ENCODE measurements around the gene ALDH16A1. TPM values are rescaled to one million over a fixed set of nuclear protein-coding genes. Genes with fewer than 3 reads are reported as not detected.

The ALDH16A1 gene
- total and polyA plus RNA-seq, 2 donors (not counting 3 experiments of a cell fraction or from before 2014, with no cell fraction given): 27.6 to 33.2 TPM

DNA sequence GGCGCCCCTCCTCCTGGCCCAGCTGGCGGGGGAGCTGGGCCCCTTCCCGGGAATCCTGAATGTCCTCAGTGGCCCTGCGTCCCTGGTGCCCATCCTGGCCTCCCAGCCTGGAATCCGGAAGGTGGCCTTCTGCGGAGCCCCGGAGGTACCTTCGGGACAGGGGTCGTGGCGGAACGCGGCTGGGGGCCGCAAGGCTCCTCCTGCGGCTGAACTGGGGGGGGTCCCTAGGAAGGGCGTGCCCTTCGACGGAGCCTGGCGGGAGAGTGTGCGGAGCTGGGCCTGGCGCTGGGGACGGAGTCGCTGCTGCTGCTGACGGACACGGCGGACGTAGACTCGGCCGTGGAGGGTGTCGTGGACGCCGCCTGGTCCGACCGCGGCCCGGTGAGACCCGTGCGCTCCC is 8.6 kb downstream of the ALDH16A1 start:
- CTCF ChIA-PET: no interaction called here
- Histone ChIP-seq H3K36me3 (ENCODE audit: control insufficient read depth in 2 of 2, extremely low read depth in 1 of 2, insufficient read depth in 2 of 2, low read length in 2 of 2) (peaks cover 0 to 8% of the 10 kb centered on the region in 2 experiments), H3K9me3 (replicated peaks; ENCODE audit: control insufficient read depth, insufficient read depth, low read length) (no peaks in the 10 kb centered on the region), H3K4me2 (ENCODE audit: insufficient read depth, low read length) (no peak overlapping the region), H3K9ac (replicated peaks; ENCODE audit: extremely low read depth, insufficient read depth, low read length) (no peak overlapping the region), H3K4me1 (ENCODE audit: control insufficient read depth, extremely low read depth, insufficient read depth, low read length) (no peaks in the 10 kb centered on the region), H3K4me3 (replicated peaks in 1 of 3; ENCODE audit: insufficient read depth in 1 of 3, low read depth in 1 of 3, low read length in 3 of 3) (no peak overlapping the region), H3K9me1 (replicated peaks; ENCODE audit: control insufficient read depth, extremely low read depth, insufficient read depth, low read length) (no peaks in the 10 kb centered on the region), H2AFZ (ENCODE audit: low read depth, low read length) (no peak overlapping the region), H3K27me3 (ENCODE audit: control insufficient read depth in 2 of 2, insufficient read depth in 2 of 2, low read length in 2 of 2) (no peaks in the 10 kb centered on the region), H4K20me1 (replicated peaks; ENCODE audit: control insufficient read depth, extremely low read depth, insufficient read depth, low read length) (no peaks in the 10 kb centered on the region), H3K27ac (ENCODE audit: insufficient read depth, low read depth, low read length) (no peak overlapping the region), H3K79me2 (ENCODE audit: control insufficient read depth, insufficient read depth, low read length) (no peaks in the 10 kb centered on the region)
- intact Hi-C loops (cut with micrococcal nuclease) (no loop called here), dilution Hi-C loops (cut with MboI; ENCODE audit: extremely low pct_ligation_motif_present, low sequenced_read_pairs) (no loop called here)
- no peak for DNase-seq (ENCODE audit: low read depth, low spot score)
- TF ChIP-seq, protein P1, sequence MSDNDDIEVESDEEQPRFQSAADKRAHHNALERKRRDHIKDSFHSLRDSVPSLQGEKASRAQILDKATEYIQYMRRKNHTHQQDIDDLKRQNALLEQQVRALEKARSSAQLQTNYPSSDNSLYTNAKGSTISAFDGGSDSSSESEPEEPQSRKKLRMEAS (IDR thresholded peaks at IDR 0.05; ENCODE audit: insufficient read depth, insufficient read length): no peak
- TF ChIP-seq JUN (IDR thresholded peaks at IDR 0.05; ENCODE audit: borderline replicate concordance, insufficient read depth, insufficient read length, low read depth) (no peak), POLR2AphosphoS5 (IDR thresholded peaks at IDR 0.05; ENCODE audit: insufficient read depth, low read depth, low read length) (no peak), GATA2 (IDR thresholded peaks at IDR 0.05; ENCODE audit: insufficient read depth, insufficient read length, low read depth, low read length) (no peak)
- POLR2A ChIA-PET: no interaction called here
- BruUV-seq (replicated peaks): no TSS peak
- no peak for FAIRE-seq

DNA sequence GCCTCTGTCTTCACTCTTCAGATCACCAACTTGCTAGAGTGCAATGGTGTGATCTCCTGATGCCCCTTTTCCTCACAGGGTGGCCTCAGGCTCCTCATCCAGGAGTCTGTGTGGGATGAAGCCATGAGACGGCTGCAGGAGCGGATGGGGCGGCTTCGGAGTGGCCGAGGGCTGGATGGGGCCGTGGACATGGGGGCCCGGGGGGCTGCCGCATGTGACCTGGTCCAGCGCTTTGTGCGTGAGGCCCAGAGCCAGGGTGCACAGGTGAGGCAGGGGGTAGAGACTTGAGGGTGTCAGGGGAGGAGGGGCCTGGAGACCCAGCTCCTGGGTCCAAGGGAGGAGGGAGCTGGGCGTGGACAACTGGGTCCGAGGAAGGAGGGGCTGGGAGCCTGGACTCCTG is 9.5 kb downstream of the ALDH16A1 start:
- Histone ChIP-seq H2AFZ (ENCODE audit: low read depth, low read length) (no peak overlapping the region), H4K20me1 (replicated peaks; ENCODE audit: control insufficient read depth, extremely low read depth, insufficient read depth, low read length) (no peaks in the 10 kb centered on the region), H3K9ac (replicated peaks; ENCODE audit: extremely low read depth, insufficient read depth, low read length) (no peak overlapping the region), H3K27me3 (ENCODE audit: control insufficient read depth in 2 of 2, insufficient read depth in 2 of 2, low read length in 2 of 2) (no peaks in the 10 kb centered on the region), H3K4me3 (replicated peaks in 1 of 3; ENCODE audit: insufficient read depth in 1 of 3, low read depth in 1 of 3, low read length in 3 of 3) (no peak overlapping the region), H3K4me2 (ENCODE audit: insufficient read depth, low read length) (no peak overlapping the region), H3K36me3 (ENCODE audit: control insufficient read depth in 2 of 2, extremely low read depth in 1 of 2, insufficient read depth in 2 of 2, low read length in 2 of 2) (peaks cover 0 to 8% of the 10 kb centered on the region in 2 experiments), H3K9me1 (replicated peaks; ENCODE audit: control insufficient read depth, extremely low read depth, insufficient read depth, low read length) (no peaks in the 10 kb centered on the region), H3K9me3 (replicated peaks; ENCODE audit: control insufficient read depth, insufficient read depth, low read length) (no peaks in the 10 kb centered on the region), H3K4me1 (ENCODE audit: control insufficient read depth, extremely low read depth, insufficient read depth, low read length) (no peaks in the 10 kb centered on the region), H3K79me2 (ENCODE audit: control insufficient read depth, insufficient read depth, low read length) (no peaks in the 10 kb centered on the region), H3K27ac (ENCODE audit: insufficient read depth, low read depth, low read length) (no peak overlapping the region)
- intact Hi-C loops (cut with micrococcal nuclease): no loop called here
- ChIA-PET CTCF (no interaction called here), POLR2A (no interaction called here)
- dilution Hi-C loops (cut with MboI; ENCODE audit: extremely low pct_ligation_motif_present, low sequenced_read_pairs): no loop called here
- FAIRE-seq (no peak), DNase-seq (ENCODE audit: low read depth, low spot score) (no peak)
- no TSS peak for BruUV-seq (replicated peaks)
- TF ChIP-seq GATA2 (IDR thresholded peaks at IDR 0.05; ENCODE audit: insufficient read depth, insufficient read length, low read depth, low read length) (no peak), FOS (IDR thresholded peaks at IDR 0.05; ENCODE audit: borderline replicate concordance, insufficient read depth, low read length) (no peak), POLR2AphosphoS5 (IDR thresholded peaks at IDR 0.05; ENCODE audit: insufficient read depth, low read depth, low read length) (no peak), JUN (IDR thresholded peaks at IDR 0.05; ENCODE audit: borderline replicate concordance, insufficient read depth, insufficient read length, low read depth) (no peak), MYC (IDR thresholded peaks at IDR 0.05; ENCODE audit: low read depth, low read length) (no peak), POLR2A (IDR thresholded peaks at IDR 0.05; ENCODE audit: low read depth, low read length) (no peak), EZH2 (IDR thresholded peaks at IDR 0.05; ENCODE audit: borderline replicate concordance, low read depth, low read length, severe bottlenecking) (no peak)
- TF ChIP-seq, protein P2, sequence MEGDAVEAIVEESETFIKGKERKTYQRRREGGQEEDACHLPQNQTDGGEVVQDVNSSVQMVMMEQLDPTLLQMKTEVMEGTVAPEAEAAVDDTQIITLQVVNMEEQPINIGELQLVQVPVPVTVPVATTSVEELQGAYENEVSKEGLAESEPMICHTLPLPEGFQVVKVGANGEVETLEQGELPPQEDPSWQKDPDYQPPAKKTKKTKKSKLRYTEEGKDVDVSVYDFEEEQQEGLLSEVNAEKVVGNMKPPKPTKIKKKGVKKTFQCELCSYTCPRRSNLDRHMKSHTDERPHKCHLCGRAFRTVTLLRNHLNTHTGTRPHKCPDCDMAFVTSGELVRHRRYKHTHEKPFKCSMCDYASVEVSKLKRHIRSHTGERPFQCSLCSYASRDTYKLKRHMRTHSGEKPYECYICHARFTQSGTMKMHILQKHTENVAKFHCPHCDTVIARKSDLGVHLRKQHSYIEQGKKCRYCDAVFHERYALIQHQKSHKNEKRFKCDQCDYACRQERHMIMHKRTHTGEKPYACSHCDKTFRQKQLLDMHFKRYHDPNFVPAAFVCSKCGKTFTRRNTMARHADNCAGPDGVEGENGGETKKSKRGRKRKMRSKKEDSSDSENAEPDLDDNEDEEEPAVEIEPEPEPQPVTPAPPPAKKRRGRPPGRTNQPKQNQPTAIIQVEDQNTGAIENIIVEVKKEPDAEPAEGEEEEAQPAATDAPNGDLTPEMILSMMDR (IDR thresholded peaks at IDR 0.05; ENCODE audit: extremely low read depth in 1 of 2, insufficient read depth in 1 of 2, low read depth in 1 of 2, low read length in 2 of 2): no peak
- TF ChIP-seq, protein P1 (IDR thresholded peaks at IDR 0.05; ENCODE audit: insufficient read depth, insufficient read length): no peak
